ENCODE results near the gene NADK. TPM values are rescaled to one million over a fixed set of nuclear protein-coding genes. Genes with fewer than 3 reads are reported as not detected.

The NADK gene
- total and polyA plus RNA-seq, 3 experiments from 2014 or later: 29.9 to 77.0 (median 75.4) TPM

- Mint-ChIP-seq H3K36me3 (peaks cover 0 to 2% (median 2%) of the 10 kb centered on the region in 3 donors), H3K4me3 (peak overlapping the region; percentile 85 to 94 (median 88)), H3K27me3 (peaks cover 0 to 2% of the 10 kb centered on the region in 2 donors), H3K9me3 (no peaks in the 10 kb centered on the region), H3K4me1 (peaks cover 62 to 74% (median 63%) of the 10 kb centered on the region in 3 donors), H3K27ac (peak overlapping the region; percentile 87 to 99 (median 95))
- Histone ChIP-seq H3K27ac (ENCODE audit: low read depth, low read length) (peak overlapping the region; percentile 80), H3K4me1 (ENCODE audit: insufficient read depth, low read length) (peaks cover 75% of the 10 kb centered on the region), H3K36me3 (ENCODE audit: insufficient read depth, low read length) (no peaks in the 10 kb centered on the region), H3K4me3 (ENCODE audit: low read length) (peak overlapping the region; percentile 65), H3K27me3 (ENCODE audit: insufficient read depth, low read length, poor library complexity, severe bottlenecking) (no peaks in the 10 kb centered on the region), H3K9me3 (ENCODE audit: low read length) (no peaks in the 10 kb centered on the region)
- ChIA-PET CTCF (interaction anchor here (1.4 kb wide), 2 partner anchors 17 to 127 kb away, joined by 3 to 6 read pairs; no protein-coding TSS in a partner anchor), POLR2A (interaction anchor here (1.6 kb wide), 1 partner anchor 113 kb away, joined by 4 read pairs; no protein-coding TSS in a partner anchor)
- DNase-seq: peak; percentile 73 to 86 (median 78)
Observed at GRCh38 chr1:1778663-1779319, 521 bp upstream of the NADK start.

GRCh38 chr1:1777583-1777899, 729 bp downstream of the NADK start:
- H3K27ac Mint-ChIP-seq: peak overlapping the region; percentile 2 to 98 (median 86)
- CTCF ChIA-PET: interaction anchor here (1.0 to 1.4 kb wide), 2 partner anchors 128 to 131 kb away, joined by 4 read pairs; no protein-coding TSS in a partner anchor
- peaks cover 0 to 2% (median 2%) of the 10 kb centered on the region in 3 donors for H3K36me3 Mint-ChIP-seq
- H3K4me1 ChIP-seq (ENCODE audit: insufficient read depth, low read length): peaks cover 63% of the 10 kb centered on the region
- peaks cover 2% of the 10 kb centered on the region for H3K36me3 ChIP-seq (ENCODE audit: insufficient read depth, low read length)
- peaks cover 0 to 2% of the 10 kb centered on the region in 2 donors for H3K27me3 Mint-ChIP-seq
- H3K9me3 ChIP-seq (ENCODE audit: low read length): no peaks in the 10 kb centered on the region
- peaks cover 53 to 63% (median 54%) of the 10 kb centered on the region in 3 donors for H3K4me1 Mint-ChIP-seq
- H3K27ac ChIP-seq (ENCODE audit: low read depth, low read length): peak overlapping the region; percentile 76
- no peaks in the 10 kb centered on the region for H3K27me3 ChIP-seq (ENCODE audit: insufficient read depth, low read length, poor library complexity, severe bottlenecking)
- POLR2A ChIA-PET: interaction anchor here (0.6 kb wide), 1 partner anchor 85 kb away, joined by 4 read pairs; the partner anchor contains the start of gene SLC35E2B
- peak in 1 of 5 donors; percentile 1 for DNase-seq
- H3K4me3 ChIP-seq (ENCODE audit: low read length): peak overlapping the region; percentile 65
- peak overlapping the region; percentile 84 to 94 (median 86) for H3K4me3 Mint-ChIP-seq
- H3K9me3 Mint-ChIP-seq: no peaks in the 10 kb centered on the region

- H3K27ac ChIP-seq (ENCODE audit: low read depth, low read length): peak overlapping the region; percentile 64
- CTCF ChIA-PET: interaction anchor here (1.0 to 1.6 kb wide), 3 partner anchors 52 to 131 kb away, joined by 4 read pairs; partner anchors contain the start of gene CDK11A
Observed at GRCh38 chr1:1776672-1777582, 1.3 kb downstream of the NADK start.

GRCh38 chr1:1775327-1776226, 2.7 kb downstream of the NADK start:
- ChIA-PET CTCF (interaction anchor here (1.6 kb wide), 1 partner anchor 51 kb away, joined by 4 read pairs; the partner anchor contains the start of gene CDK11A), POLR2A (interaction anchor here (1.3 kb wide), 1 partner anchor 133 kb away, joined by 3 read pairs; no protein-coding TSS in a partner anchor)
- peaks cover 11% of the 10 kb centered on the region for H3K36me3 ChIP-seq (ENCODE audit: insufficient read depth, low read length)
- Mint-ChIP-seq H3K4me1 (peaks cover 43 to 52% (median 47%) of the 10 kb centered on the region in 3 donors), H3K27ac (peak overlapping the region in 7 of 8 donors; percentile 25 to 86 (median 48)), H3K27me3 (peaks cover 0 to 2% of the 10 kb centered on the region in 2 donors), H3K36me3 (peaks cover 6 to 17% (median 6%) of the 10 kb centered on the region in 3 donors), H3K9me3 (peaks cover 0 to 3% (median 0%) of the 10 kb centered on the region in 5 donors), H3K4me3 (peak overlapping the region; percentile 14 to 88 (median 59))
- no peaks in the 10 kb centered on the region for H3K9me3 ChIP-seq (ENCODE audit: low read length)
- H3K27ac ChIP-seq (ENCODE audit: low read depth, low read length): no peak overlapping the region
- H3K4me3 ChIP-seq (ENCODE audit: low read length): no peak overlapping the region
- DNase-seq: peak in 1 of 5 donors; percentile 30
- peaks cover 43% of the 10 kb centered on the region for H3K4me1 ChIP-seq (ENCODE audit: insufficient read depth, low read length)
- no peaks in the 10 kb centered on the region for H3K27me3 ChIP-seq (ENCODE audit: insufficient read depth, low read length, poor library complexity, severe bottlenecking)

More at GRCh38 chr1:1776672-1777582, 1.3 kb downstream of the NADK start:
- H3K4me3 Mint-ChIP-seq: peak overlapping the region; percentile 84 to 94 (median 86)
- POLR2A ChIA-PET: interaction anchor here (0.6 to 1.3 kb wide), 3 partner anchors 84 to 151 kb away, joined by 3 to 7 read pairs (median 4); partner anchors contain the start of gene SLC35E2B
- H3K9me3 Mint-ChIP-seq: no peaks in the 10 kb centered on the region
- H3K4me1 Mint-ChIP-seq: peaks cover 53 to 60% (median 54%) of the 10 kb centered on the region in 3 donors
- DNase-seq: peak in 1 of 5 donors; percentile 13
- no peaks in the 10 kb centered on the region for H3K9me3 ChIP-seq (ENCODE audit: low read length)
- peaks cover 0 to 2% of the 10 kb centered on the region in 2 donors for H3K27me3 Mint-ChIP-seq
- peak overlapping the region; percentile 2 to 98 (median 84) for H3K27ac Mint-ChIP-seq
- peaks cover 6% of the 10 kb centered on the region for H3K36me3 ChIP-seq (ENCODE audit: insufficient read depth, low read length)
- H3K4me1 ChIP-seq (ENCODE audit: insufficient read depth, low read length): peaks cover 57% of the 10 kb centered on the region
- no peaks in the 10 kb centered on the region for H3K27me3 ChIP-seq (ENCODE audit: insufficient read depth, low read length, poor library complexity, severe bottlenecking)
- H3K36me3 Mint-ChIP-seq: peaks cover 0 to 8% (median 2%) of the 10 kb centered on the region in 3 donors
- H3K4me3 ChIP-seq (ENCODE audit: low read length): peak overlapping the region; percentile 65

GRCh38 chr1:1773874-1774273, 4.4 kb downstream of the NADK start:
- ChIA-PET CTCF (no interaction called here), POLR2A (no interaction called here)
- H3K4me3 ChIP-seq (ENCODE audit: low read length): no peak overlapping the region
- H3K27ac ChIP-seq (ENCODE audit: low read depth, low read length): no peak overlapping the region
- Mint-ChIP-seq H3K27ac (no peak overlapping the region), H3K4me3 (no peak overlapping the region), H3K27me3 (peaks cover 0 to 2% of the 10 kb centered on the region in 2 donors), H3K9me3 (peaks cover 0 to 3% (median 0%) of the 10 kb centered on the region in 5 donors), H3K4me1 (peaks cover 27 to 36% (median 30%) of the 10 kb centered on the region in 3 donors), H3K36me3 (peaks cover 6 to 22% (median 11%) of the 10 kb centered on the region in 3 donors)
- H3K36me3 ChIP-seq (ENCODE audit: insufficient read depth, low read length): peaks cover 11% of the 10 kb centered on the region
- no peaks in the 10 kb centered on the region for H3K27me3 ChIP-seq (ENCODE audit: insufficient read depth, low read length, poor library complexity, severe bottlenecking)
- H3K9me3 ChIP-seq (ENCODE audit: low read length): no peaks in the 10 kb centered on the region
- H3K4me1 ChIP-seq (ENCODE audit: insufficient read depth, low read length): peaks cover 26% of the 10 kb centered on the region
- no peak for DNase-seq

- no peak overlapping the region for H3K27ac ChIP-seq (ENCODE audit: low read depth, low read length)
- H3K27me3 ChIP-seq (ENCODE audit: insufficient read depth, low read length, poor library complexity, severe bottlenecking): no peaks in the 10 kb centered on the region
- Mint-ChIP-seq H3K27ac (peak overlapping the region in 3 of 8 donors; percentile 9 to 42 (median 26)), H3K27me3 (no peaks in the 10 kb centered on the region), H3K9me3 (peaks cover 0 to 3% (median 0%) of the 10 kb centered on the region in 5 donors), H3K4me1 (peaks cover 20 to 29% (median 25%) of the 10 kb centered on the region in 3 donors), H3K4me3 (peak overlapping the region in 1 of 7 donors; percentile 46), H3K36me3 (peaks cover 8 to 39% (median 14%) of the 10 kb centered on the region in 3 donors)
- peaks cover 11% of the 10 kb centered on the region for H3K36me3 ChIP-seq (ENCODE audit: insufficient read depth, low read length)
- no peaks in the 10 kb centered on the region for H3K9me3 ChIP-seq (ENCODE audit: low read length)
- peak in 1 of 5 donors; percentile 8 for DNase-seq
- POLR2A ChIA-PET: no interaction called here
- peaks cover 11% of the 10 kb centered on the region for H3K4me1 ChIP-seq (ENCODE audit: insufficient read depth, low read length)
- CTCF ChIA-PET: no interaction called here
- no peak overlapping the region for H3K4me3 ChIP-seq (ENCODE audit: low read length)
Observed at GRCh38 chr1:1771096-1771495, 7.2 kb downstream of the NADK start.

- peak overlapping the region in 1 of 8 donors; percentile 20 for H3K27ac Mint-ChIP-seq
Observed at GRCh38 chr1:1770102-1770501, 8.2 kb downstream of the NADK start.

More at GRCh38 chr1:1770102-1770501, 8.2 kb downstream of the NADK start:
- Mint-ChIP-seq H3K4me1 (peaks cover 10 to 19% (median 15%) of the 10 kb centered on the region in 3 donors), H3K9me3 (peaks cover 0 to 3% (median 0%) of the 10 kb centered on the region in 5 donors), H3K4me3 (no peak overlapping the region), H3K27me3 (no peaks in the 10 kb centered on the region), H3K36me3 (peaks cover 7 to 41% (median 14%) of the 10 kb centered on the region in 3 donors)
- CTCF ChIA-PET: no interaction called here
- Histone ChIP-seq H3K4me1 (ENCODE audit: insufficient read depth, low read length) (peaks cover under 1% of the 10 kb centered on the region), H3K27me3 (ENCODE audit: insufficient read depth, low read length, poor library complexity, severe bottlenecking) (no peaks in the 10 kb centered on the region), H3K4me3 (ENCODE audit: low read length) (no peak overlapping the region), H3K36me3 (ENCODE audit: insufficient read depth, low read length) (peaks cover 11% of the 10 kb centered on the region), H3K9me3 (ENCODE audit: low read length) (no peaks in the 10 kb centered on the region), H3K27ac (ENCODE audit: low read depth, low read length) (no peak overlapping the region)
- DNase-seq: no peak
- POLR2A ChIA-PET: no interaction called here

Data from CD8-positive, alpha-beta memory T cell (primary cell).